Panc1 (cell line): Measurements from ENCODE around the gene L2HGDH. TPM values are rescaled to one million over a fixed set of nuclear protein-coding genes. Genes with fewer than 3 reads are reported as not detected.

ENCODE experiments used
- ATAC-seq: fragments of 200-7000 bp; cut with Tn5 transposase; 2 replicates; pipeline ENCODE4 v1.9.1; 2020; ENCODE audit warnings: mild to moderate bottlenecking, moderate library complexity
- BruUV-seq: library from RNA; stranded (reverse); fragments of 400-500 nt; replicated peaks from 2 replicates; lab custom pipeline; 2021; lab: Mats Ljungman, UMichigan
- CTCF ChIA-PET: fragments of 300-600 bp; sonication (Branson Sonifier 250); formaldehyde crosslinking; loops from one replicate; lab custom pipeline; 2022; ENCODE audit warnings: antibody characterized with exemption; lab: Charles Lee
- POLR2A ChIA-PET: fragments of 300-600 bp; sonication (Branson Sonifier 250); formaldehyde crosslinking; loops from one replicate; lab custom pipeline; 2022; ENCODE audit warnings: antibody characterized with exemption; lab: Charles Lee
- DNase-seq: peaks from one replicate; pipeline ENCODE4 v3.0.0-alpha.2; 2010; ENCODE audit warnings: low read depth, low spot score
- H3K27ac ChIP-seq: 2 replicates; pipeline ENCODE4 v1.5.1; 2011; ENCODE audit warnings: mild to moderate bottlenecking, low read length, inconsistent platforms
- H3K27me3 ChIP-seq: fragments of 200-500 bp; sonication (Bioruptor generic); 2 replicates; pipeline ENCODE4 v1.6.0; 2014; ENCODE audit warnings: low read length, inconsistent platforms; ENCODE audit not compliant: control insufficient read depth, insufficient read depth
- H3K36me3 ChIP-seq: fragments of 200-500 bp; sonication (Bioruptor generic); 2 replicates; pipeline ENCODE4 v1.5.1; 2014; ENCODE audit warnings: inconsistent platforms, mild to moderate bottlenecking, low read length, moderate library complexity; ENCODE audit not compliant: control insufficient read depth, insufficient read depth
- H3K4me1 ChIP-seq: 2 replicates; pipeline ENCODE4 v1.5.1; 2011; ENCODE audit warnings: inconsistent platforms, mild to moderate bottlenecking, low read length, moderate library complexity; ENCODE audit not compliant: control insufficient read depth, insufficient read depth
- H3K4me3 ChIP-seq, 2 experiments: 2 replicates each; pipeline ENCODE4 v1.5.1; 2011 to 2012; ENCODE audit warnings: low read depth in 2 of 2, low read length in 2 of 2, mild to moderate bottlenecking in 2 of 2, inconsistent platforms in 1 of 2, moderate library complexity in 1 of 2
- H3K9me3 ChIP-seq: fragments of 200-500 bp; sonication (Bioruptor generic); 2 replicates; pipeline ENCODE4 v1.5.1; 2014; ENCODE audit warnings: low read depth, mild to moderate bottlenecking, inconsistent platforms, low read length, moderate library complexity; ENCODE audit not compliant: control insufficient read depth, insufficient read depth
- CTCF ChIP-seq: fragments of 450-650 bp; IDR thresholded peaks from 2 replicates; pipeline ENCODE4 v1.5.1; 2017; ENCODE audit warnings: mild to moderate bottlenecking
- POLR2AphosphoS5 ChIP-seq: IDR thresholded peaks from 2 replicates; pipeline ENCODE4 v1.6.1; 2012; ENCODE audit warnings: mild to moderate bottlenecking, low read depth, low read length, moderate library complexity
- REST ChIP-seq, 2 experiments: IDR thresholded peaks; 2 replicates each; pipeline ENCODE4 v1.6.1; 2011 to 2012; ENCODE audit warnings: low read depth in 2 of 2, control low read depth in 1 of 2, low read length in 1 of 2, mild to moderate bottlenecking in 1 of 2, moderate library complexity in 1 of 2; ENCODE audit not compliant: insufficient read depth in 1 of 2
- SIN3A ChIP-seq: IDR thresholded peaks from 2 replicates; pipeline ENCODE4 v1.6.1; 2012; ENCODE audit warnings: low read depth, mild to moderate bottlenecking, low read length, moderate library complexity, borderline replicate concordance; ENCODE audit not compliant: insufficient read depth
- TCF7L2 ChIP-seq: IDR thresholded peaks from 2 replicates; pipeline ENCODE4 v1.6.1; 2011; ENCODE audit warnings: mild to moderate bottlenecking, low read depth, low read length, inconsistent platforms
- in situ Hi-C: cut with HindIII; loops from 2 replicates; pipeline ENCODE4 v1.10.0; 2016; ENCODE audit warnings: low sequenced_read_pairs, low pct_unique_long_range_greater_than_20kb
- intact Hi-C: fragments of 100-400 bp; cut with micrococcal nuclease; formaldehyde crosslinking; loops from one replicate; pipeline ENCODE4 v1.10.0; 2022; ENCODE audit not compliant: unreplicated experiment
- total RNA-seq: library from RNA; stranded (reverse); gene quantifications from one replicate; pipeline ENCODE4 v1.2.1, GENCODE V29; 2021; ENCODE audit not compliant: unreplicated experiment

L2HGDH gene
- total RNA-seq, 1 experiment from 2014 or later, result 15.0 TPM

GRCh38 chr14:50260072-50260471 is 52.0 kb downstream of the L2HGDH start:
- DNase-seq (no peak), ATAC-seq (no peak; the same call in 1 of the 2 replicates)
- intact Hi-C loops, result no loop called here
- in situ Hi-C loops, result no loop called here
- Histone ChIP-seq H3K9me3 (no peaks in the 10 kb centered on the region), H3K27me3 (no peaks in the 10 kb centered on the region), H3K4me1 (no peaks in the 10 kb centered on the region), H3K36me3 (no peaks in the 10 kb centered on the region), H3K27ac (no peak overlapping the region), H3K4me3 (no peak overlapping the region)
- no peak for TF ChIP-seq REST (IDR thresholded peaks at IDR 0.05; ENCODE audit: insufficient read depth in 1 of 2, low read depth in 2 of 2, low read length in 1 of 2)
- no peak for TF ChIP-seq POLR2AphosphoS5
- no peak for TF ChIP-seq TCF7L2
- TF ChIP-seq CTCF, result no peak
- no peak for TF ChIP-seq SIN3A
- POLR2A ChIA-PET, result no interaction called here
- CTCF ChIA-PET, result no interaction called here
- no TSS peak for BruUV-seq

GRCh38 chr14:50257732-50258131 is 54.3 kb downstream of the L2HGDH start:
- ChIA-PET CTCF (no interaction called here), POLR2A (no interaction called here)
- no peak overlapping the region for H3K4me3 ChIP-seq
- no TSS peak for BruUV-seq
- in situ Hi-C loops (no loop called here), intact Hi-C loops (no loop called here)
- no peaks in the 10 kb centered on the region for H3K9me3 ChIP-seq
- no peak for ATAC-seq
- H3K27ac ChIP-seq, result no peak overlapping the region
- no peaks in the 10 kb centered on the region for H3K36me3 ChIP-seq
- DNase-seq, result no peak
- TF ChIP-seq SIN3A (no peak), TCF7L2 (no peak), POLR2AphosphoS5 (no peak), REST (IDR thresholded peaks at IDR 0.05; ENCODE audit: insufficient read depth in 1 of 2, low read depth in 2 of 2, low read length in 1 of 2) (no peak), CTCF (no peak)
- H3K4me1 ChIP-seq, result no peaks in the 10 kb centered on the region
- H3K27me3 ChIP-seq, result no peaks in the 10 kb centered on the region
